OCI-LY3 (cell line): ENCODE results near the gene DDO.

ENCODE experiments used
- H2AFZ ChIP-seq: fragments of 200-600, 300-600 bp; shearing (Covaris generic); 2 replicates; pipeline ENCODE4 v1.6.0; 2014; ENCODE audit warnings: antibody characterized with exemption, low read depth, low read length
- H3K27ac ChIP-seq: fragments of 200-600, 300-600 bp; sonication (generic); 2 replicates; pipeline ENCODE4 v1.5.1; 2014; ENCODE audit warnings: mild to moderate bottlenecking, low read length, moderate library complexity, mixed read lengths
- H3K27me3 ChIP-seq: fragments of 200-600, 300-600 bp; sonication (generic); 2 replicates; pipeline ENCODE4 v1.6.1; 2014; ENCODE audit warnings: low read depth, low read length, mixed read lengths
- H3K36me3 ChIP-seq: fragments of 200-600, 300-600 bp; sonication (generic); replicated peaks from 2 replicates; pipeline ENCODE3; 2014; ENCODE audit warnings: low read depth, low read length, mixed read lengths
- H3K4me1 ChIP-seq: fragments of 300-600, 200-600 bp; sonication (generic); 2 replicates; pipeline ENCODE4 v1.6.1; 2014; ENCODE audit warnings: low read length, mixed read lengths
- H3K4me2 ChIP-seq: fragments of 200-600, 300-600 bp; sonication (generic); 2 replicates; pipeline ENCODE4 v1.6.1; 2014; ENCODE audit warnings: low read length, mixed read lengths
- H3K4me3 ChIP-seq: fragments of 300-600, 200-600 bp; sonication (generic); 2 replicates; pipeline ENCODE4 v1.5.1; 2014; ENCODE audit warnings: antibody characterized with exemption, mild to moderate bottlenecking, low read length, moderate library complexity
- H3K79me2 ChIP-seq: fragments of 300-600, 200-600 bp; shearing (Covaris generic); 2 replicates; pipeline ENCODE4 v1.6.1; 2014; ENCODE audit warnings: mild to moderate bottlenecking, low read length, mixed read lengths
- H3K9ac ChIP-seq: fragments of 300-600, 200-600 bp; shearing (Covaris generic); 2 replicates; pipeline ENCODE4 v1.6.0; 2014; ENCODE audit warnings: mild to moderate bottlenecking, low read length, moderate library complexity
- H3K9me3 ChIP-seq: fragments of 200-600, 300-600 bp; shearing (Covaris generic); 2 replicates; pipeline ENCODE4 v1.6.1; 2014; ENCODE audit warnings: low read length, mixed read lengths; ENCODE audit not compliant: insufficient read depth
- H4K20me1 ChIP-seq: fragments of 200-600, 300-600 bp; sonication (generic); 2 replicates; pipeline ENCODE4 v1.6.1; 2016; ENCODE audit warnings: low read length, mixed read lengths; ENCODE audit not compliant: insufficient read depth
- CTCF ChIP-seq: fragments of 200-600, 300-600 bp; sonication (generic); IDR thresholded peaks from 2 replicates; pipeline ENCODE4 v1.5.1; 2014; ENCODE audit warnings: antibody characterized with exemption, low read length, low read depth
- EZH2phosphoT487 ChIP-seq: fragments of 200-600 bp; shearing (Covaris generic); IDR thresholded peaks from 2 replicates; pipeline ENCODE4 v1.6.1; 2018; ENCODE audit warnings: antibody characterized with exemption, mixed run types, low read depth

Gene DDO

GRCh38 chr6:110390404-110390803 lies 25.0 kb downstream of the DDO start:
- Histone ChIP-seq H2AFZ (no peak overlapping the region), H3K36me3 (no peaks in the 10 kb centered on the region), H3K79me2 (no peaks in the 10 kb centered on the region), H3K4me3 (no peak overlapping the region), H3K27me3 (no peaks in the 10 kb centered on the region), H3K9me3 (no peaks in the 10 kb centered on the region), H3K27ac (no peak overlapping the region), H3K9ac (no peak overlapping the region), H4K20me1 (no peaks in the 10 kb centered on the region), H3K4me2 (no peak overlapping the region), H3K4me1 (no peaks in the 10 kb centered on the region)
- TF ChIP-seq EZH2phosphoT487 = no peak
- TF ChIP-seq CTCF = no peak

- Histone ChIP-seq H3K4me1 (no peaks in the 10 kb centered on the region), H4K20me1 (no peaks in the 10 kb centered on the region), H3K79me2 (no peaks in the 10 kb centered on the region), H3K27ac (no peak overlapping the region), H2AFZ (no peak overlapping the region), H3K27me3 (no peaks in the 10 kb centered on the region), H3K4me3 (no peak overlapping the region), H3K9ac (no peak overlapping the region), H3K9me3 (no peaks in the 10 kb centered on the region), H3K4me2 (no peak overlapping the region), H3K36me3 (no peaks in the 10 kb centered on the region)
- no peak for TF ChIP-seq CTCF
- TF ChIP-seq EZH2phosphoT487 = no peak
Observed at GRCh38 chr6:110389689-110390382, 25.5 kb downstream of the DDO start.

GRCh38 chr6:110387986-110388385 lies 27.4 kb downstream of the DDO start:
- Histone ChIP-seq H3K4me1 (no peaks in the 10 kb centered on the region), H3K4me3 (no peak overlapping the region), H3K79me2 (no peaks in the 10 kb centered on the region), H4K20me1 (no peaks in the 10 kb centered on the region), H3K4me2 (no peak overlapping the region), H3K36me3 (no peaks in the 10 kb centered on the region), H3K9ac (no peak overlapping the region), H3K27me3 (no peaks in the 10 kb centered on the region), H3K27ac (no peak overlapping the region), H3K9me3 (no peaks in the 10 kb centered on the region), H2AFZ (no peak overlapping the region)
- no peak for TF ChIP-seq EZH2phosphoT487

GRCh38 chr6:110385458-110385863 lies 29.9 kb downstream of the DDO start:
- no peak for TF ChIP-seq EZH2phosphoT487
- TF ChIP-seq CTCF = no peak
- no peaks in the 10 kb centered on the region for H3K9me3 ChIP-seq
- no peak overlapping the region for H3K4me3 ChIP-seq
- no peak overlapping the region for H3K9ac ChIP-seq
- no peak overlapping the region for H3K27ac ChIP-seq
- no peaks in the 10 kb centered on the region for H3K4me1 ChIP-seq
- no peak overlapping the region for H2AFZ ChIP-seq
- no peaks in the 10 kb centered on the region for H3K36me3 ChIP-seq
- no peaks in the 10 kb centered on the region for H3K79me2 ChIP-seq
- no peaks in the 10 kb centered on the region for H4K20me1 ChIP-seq
- H3K27me3 ChIP-seq = no peaks in the 10 kb centered on the region
- H3K4me2 ChIP-seq = no peak overlapping the region
